C4-2B (cell line): ENCODE data around the gene GLRX3.

Experiments
- H3K27ac ChIP-seq: fragments of 450-650 bp; 2 replicates; pipeline ENCODE4 v1.5.1; 2017
- CTCF ChIP-seq: fragments of 450-650 bp; conservative IDR thresholded peaks from 2 replicates; pipeline ENCODE4 v1.5.1; 2017; ENCODE audit warnings: mild to moderate bottlenecking
- ZFX ChIP-seq: fragments of 450-650 bp; IDR thresholded peaks from 2 replicates; pipeline ENCODE4 v1.6.1; 2017

GLRX3 gene

GRCh38 chr10:130169136-130169859, 33.1 kb downstream of the GLRX3 start:
- TF ChIP-seq ZFX (no peak), CTCF (no peak)
- H3K27ac ChIP-seq, result no peak overlapping the region

GRCh38 chr10:130171196-130171595, 35.0 kb downstream of the GLRX3 start:
- no peak for TF ChIP-seq CTCF
- H3K27ac ChIP-seq, result no peak overlapping the region

GRCh38 chr10:130174328-130174727, 38.1 kb downstream of the GLRX3 start:
- TF ChIP-seq CTCF, result no peak
- TF ChIP-seq ZFX, result no peak
- H3K27ac ChIP-seq, result no peak overlapping the region

- H3K27ac ChIP-seq, result no peak overlapping the region
- no peak for TF ChIP-seq ZFX
- TF ChIP-seq CTCF, result no peak
Measured at GRCh38 chr10:130175074-130175473, 38.9 kb downstream of the GLRX3 start.

- H3K27ac ChIP-seq, result no peak overlapping the region
- TF ChIP-seq CTCF, result no peak
- no peak for TF ChIP-seq ZFX
Measured at GRCh38 chr10:130177250-130177649, 41.1 kb downstream of the GLRX3 start.

GRCh38 chr10:130179640-130180039, 43.4 kb downstream of the GLRX3 start:
- no peak overlapping the region for H3K27ac ChIP-seq
- TF ChIP-seq ZFX (no peak), CTCF (peak; percentile 62)

- TF ChIP-seq CTCF (no peak), ZFX (no peak)
- no peak overlapping the region for H3K27ac ChIP-seq
Measured at GRCh38 chr10:130180416-130180815, 44.2 kb downstream of the GLRX3 start.
